ENCODE results near the gene PTPN6. TPM values are rescaled to one million over a fixed set of nuclear protein-coding genes. Genes with fewer than 3 reads are reported as not detected.

PTPN6 gene
- total RNA-seq, 1 donor from 2014 or later, result 0.94 TPM

DNA sequence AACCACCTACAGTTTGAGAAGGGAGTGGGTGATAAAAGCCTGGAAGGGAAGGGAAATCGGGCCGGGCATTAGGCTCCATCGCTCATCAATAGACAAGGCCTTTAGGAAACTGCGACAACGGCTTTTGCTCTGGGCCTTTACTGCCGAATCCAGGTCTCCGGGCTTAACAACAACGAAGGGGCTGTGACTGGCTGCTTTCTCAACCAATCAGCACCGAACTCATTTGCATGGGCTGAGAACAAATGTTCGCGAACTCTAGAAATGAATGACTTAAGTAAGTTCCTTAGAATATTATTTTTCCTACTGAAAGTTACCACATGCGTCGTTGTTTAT lies 7.8 kb upstream of the PTPN6 start:
- no peak for TF ChIP-seq CTCF (IDR thresholded peaks at IDR 0.05)
- peaks cover 37% of the 10 kb centered on the region for H3K4me1 Mint-ChIP-seq (ENCODE audit: unreplicated experiment)
- DNase-seq (ENCODE audit: extremely low spot score, unreplicated experiment), result no peak
- H3K27me3 Mint-ChIP-seq (ENCODE audit: unreplicated experiment), result no peaks in the 10 kb centered on the region
- peaks cover 13% of the 10 kb centered on the region for H3K36me3 Mint-ChIP-seq (ENCODE audit: unreplicated experiment)
- H3K27ac Mint-ChIP-seq (ENCODE audit: unreplicated experiment), result peak overlapping the region; percentile 99
- peak overlapping the region; percentile 94 for H3K4me3 Mint-ChIP-seq (ENCODE audit: unreplicated experiment)
- no peaks in the 10 kb centered on the region for H3K9me3 Mint-ChIP-seq (ENCODE audit: unreplicated experiment)

- Mint-ChIP-seq H3K4me3 (ENCODE audit: unreplicated experiment) (peak within 1 kb of the TSS; percentile 94), H3K27ac (ENCODE audit: unreplicated experiment) (peak within 1 kb of the TSS; percentile 99), H3K27me3 (ENCODE audit: unreplicated experiment) (no peaks in the 10 kb centered on the region), H3K4me1 (ENCODE audit: unreplicated experiment) (peaks cover 37% of the 10 kb centered on the region), H3K9me3 (ENCODE audit: unreplicated experiment) (no peaks in the 10 kb centered on the region), H3K36me3 (ENCODE audit: unreplicated experiment) (peaks cover 13% of the 10 kb centered on the region)
- no peak for TF ChIP-seq CTCF (IDR thresholded peaks at IDR 0.05)
- DNase-seq (ENCODE audit: extremely low spot score, unreplicated experiment), result no peak
Measured at GRCh38 chr12:6943722-6944380, 7.3 kb upstream of the PTPN6 start, which contains the start of the genes C12orf57 and RNU7-1. Gene C12orf57 (plus strand): TSS chr12:6944022. CDS start chr12:6944122, 100 bp downstream. Gene RNU7-1 (plus strand): TSS chr12:6943816.

DNA sequence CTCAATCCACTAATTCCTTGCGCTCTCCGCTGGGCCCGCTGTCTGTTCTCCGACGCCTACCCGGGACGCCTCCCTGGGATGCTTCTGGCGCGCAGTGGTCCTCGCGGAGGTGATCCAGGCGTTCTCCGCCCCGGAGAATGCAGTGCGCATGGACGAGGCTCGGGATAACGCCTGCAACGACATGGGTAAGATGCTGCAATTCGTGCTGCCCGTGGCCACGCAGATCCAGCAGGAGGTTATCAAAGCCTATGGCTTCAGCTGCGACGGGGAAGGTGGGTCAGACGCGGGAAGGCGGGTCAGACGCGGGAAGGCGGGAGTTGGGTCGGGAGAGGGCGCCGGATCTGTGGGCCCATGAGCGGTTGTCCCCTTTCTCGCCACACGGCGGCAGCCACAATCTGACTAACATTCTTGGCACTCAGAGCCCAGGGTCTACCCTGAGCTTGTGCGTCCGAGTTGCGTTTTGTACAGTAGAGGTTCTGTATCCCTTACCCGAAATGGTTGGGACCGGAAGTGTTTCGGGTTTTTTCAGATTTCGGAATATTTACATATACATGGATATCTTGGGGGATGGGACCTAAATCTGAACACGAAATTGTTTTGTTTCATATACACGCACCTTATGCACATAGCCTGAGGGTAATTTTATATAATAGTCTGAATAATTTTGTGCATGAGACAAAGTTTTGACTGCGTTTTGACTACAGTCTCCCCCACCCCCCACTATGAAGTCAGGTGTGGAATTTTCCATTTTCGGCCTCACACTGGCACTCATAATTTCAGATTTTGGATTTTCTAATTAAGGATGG lies 6.6 kb upstream of the PTPN6 start:
- peak overlapping the region; percentile 99 for H3K27ac Mint-ChIP-seq (ENCODE audit: unreplicated experiment)
- peaks cover 35% of the 10 kb centered on the region for H3K4me1 Mint-ChIP-seq (ENCODE audit: unreplicated experiment)
- H3K27me3 Mint-ChIP-seq (ENCODE audit: unreplicated experiment), result no peaks in the 10 kb centered on the region
- peak; percentile 90 for TF ChIP-seq CTCF (IDR thresholded peaks at IDR 0.05)
- H3K9me3 Mint-ChIP-seq (ENCODE audit: unreplicated experiment), result no peaks in the 10 kb centered on the region
- DNase-seq (ENCODE audit: extremely low spot score, unreplicated experiment), result peak; percentile 94
- H3K36me3 Mint-ChIP-seq (ENCODE audit: unreplicated experiment), result peaks cover 13% of the 10 kb centered on the region
- H3K4me3 Mint-ChIP-seq (ENCODE audit: unreplicated experiment), result peak overlapping the region; percentile 94

- H3K9me3 Mint-ChIP-seq (ENCODE audit: unreplicated experiment), result no peaks in the 10 kb centered on the region
- peaks cover 10% of the 10 kb centered on the region for H3K36me3 Mint-ChIP-seq (ENCODE audit: unreplicated experiment)
- no peaks in the 10 kb centered on the region for H3K27me3 Mint-ChIP-seq (ENCODE audit: unreplicated experiment)
- no peak for DNase-seq (ENCODE audit: extremely low spot score, unreplicated experiment)
- peaks cover 33% of the 10 kb centered on the region for H3K4me1 Mint-ChIP-seq (ENCODE audit: unreplicated experiment)
- peak overlapping the region; percentile 94 for H3K4me3 Mint-ChIP-seq (ENCODE audit: unreplicated experiment)
- no peak overlapping the region for H3K27ac Mint-ChIP-seq (ENCODE audit: unreplicated experiment)
- no peak for TF ChIP-seq CTCF (IDR thresholded peaks at IDR 0.05)
Measured at GRCh38 chr12:6945613-6946012, 5.5 kb upstream of the PTPN6 start.
